Breast epithelium (tissue), 3 donors: Measurements from ENCODE around the gene CDK3.

Experiments
- POLR2A ChIP-seq: fragments of 450-650 bp; IDR thresholded peaks from one replicate; pipeline ENCODE4 v1.6.1; 2016; ENCODE audit warnings: antibody characterized with exemption, mild to moderate bottlenecking, moderate library complexity
- POLR2AphosphoS5 ChIP-seq, 3 donors: sonication (generic); formaldehyde crosslinking; IDR thresholded peaks; one replicate each; pipeline ENCODE4 v1.6.1; 2017; ENCODE audit warnings: antibody characterized with exemption in 3 of 3
- TF ChIP-seq, protein P1 (sequence below), 3 donors: fragments of 450-650 bp; IDR thresholded peaks; one replicate each; pipeline ENCODE4 v1.5.1; 2016 to 2017; ENCODE audit warnings: antibody characterized with exemption in 3 of 3, mild to moderate bottlenecking in 3 of 3, moderate library complexity in 3 of 3

DNA sequence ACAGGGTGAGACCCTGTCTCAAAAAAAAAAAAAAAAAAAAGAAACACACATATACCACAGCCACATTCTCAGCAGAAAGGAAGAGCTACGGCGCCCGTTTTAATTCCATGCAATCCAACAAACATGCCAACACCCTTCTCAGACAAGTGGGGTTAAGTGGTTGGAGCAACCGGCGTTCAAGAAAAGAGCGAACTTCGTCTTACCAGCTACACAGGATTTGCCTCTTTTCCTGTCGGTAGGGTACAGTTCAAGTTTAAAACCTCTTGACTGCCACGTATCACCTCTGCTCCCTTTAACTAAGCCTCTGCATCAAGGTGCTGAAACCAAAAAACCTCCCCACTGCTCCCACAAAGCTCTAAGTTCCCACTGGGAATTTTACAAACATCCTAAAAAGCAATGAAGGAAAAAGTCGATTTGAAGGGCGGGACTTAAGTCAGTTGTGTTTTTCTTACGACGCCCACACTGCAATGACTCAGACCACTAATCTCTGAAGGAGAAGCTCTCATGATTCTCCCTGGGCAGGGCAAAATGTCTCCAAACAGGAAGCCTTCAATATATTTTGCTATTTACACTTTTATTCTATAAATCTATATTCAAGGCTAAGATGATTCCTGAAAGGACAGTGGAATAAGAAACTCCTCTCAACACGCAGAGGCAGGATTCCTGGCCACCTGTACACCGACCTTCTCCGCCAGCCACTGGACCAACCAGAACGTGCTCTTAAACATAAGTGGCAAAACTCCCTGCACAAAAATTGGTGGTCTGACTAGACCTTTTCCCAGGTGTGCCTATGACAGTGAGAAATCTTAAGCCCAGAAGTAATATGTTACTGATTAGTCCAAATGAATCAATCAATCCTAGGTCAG, 52.8 kb downstream of the CDK3 start:
- TF ChIP-seq, protein P1, sequence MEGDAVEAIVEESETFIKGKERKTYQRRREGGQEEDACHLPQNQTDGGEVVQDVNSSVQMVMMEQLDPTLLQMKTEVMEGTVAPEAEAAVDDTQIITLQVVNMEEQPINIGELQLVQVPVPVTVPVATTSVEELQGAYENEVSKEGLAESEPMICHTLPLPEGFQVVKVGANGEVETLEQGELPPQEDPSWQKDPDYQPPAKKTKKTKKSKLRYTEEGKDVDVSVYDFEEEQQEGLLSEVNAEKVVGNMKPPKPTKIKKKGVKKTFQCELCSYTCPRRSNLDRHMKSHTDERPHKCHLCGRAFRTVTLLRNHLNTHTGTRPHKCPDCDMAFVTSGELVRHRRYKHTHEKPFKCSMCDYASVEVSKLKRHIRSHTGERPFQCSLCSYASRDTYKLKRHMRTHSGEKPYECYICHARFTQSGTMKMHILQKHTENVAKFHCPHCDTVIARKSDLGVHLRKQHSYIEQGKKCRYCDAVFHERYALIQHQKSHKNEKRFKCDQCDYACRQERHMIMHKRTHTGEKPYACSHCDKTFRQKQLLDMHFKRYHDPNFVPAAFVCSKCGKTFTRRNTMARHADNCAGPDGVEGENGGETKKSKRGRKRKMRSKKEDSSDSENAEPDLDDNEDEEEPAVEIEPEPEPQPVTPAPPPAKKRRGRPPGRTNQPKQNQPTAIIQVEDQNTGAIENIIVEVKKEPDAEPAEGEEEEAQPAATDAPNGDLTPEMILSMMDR (IDR thresholded peaks at IDR 0.05), result no peak
- TF ChIP-seq POLR2AphosphoS5 (IDR thresholded peaks at IDR 0.05), result no peak
- no peak for TF ChIP-seq POLR2A
